ENCODE results near the gene NPS. TPM values are rescaled to one million over a fixed set of nuclear protein-coding genes. Genes with fewer than 3 reads are reported as not detected.

Gene NPS
- total RNA-seq, 1 experiment from 2014 or later: not detected

DNA sequence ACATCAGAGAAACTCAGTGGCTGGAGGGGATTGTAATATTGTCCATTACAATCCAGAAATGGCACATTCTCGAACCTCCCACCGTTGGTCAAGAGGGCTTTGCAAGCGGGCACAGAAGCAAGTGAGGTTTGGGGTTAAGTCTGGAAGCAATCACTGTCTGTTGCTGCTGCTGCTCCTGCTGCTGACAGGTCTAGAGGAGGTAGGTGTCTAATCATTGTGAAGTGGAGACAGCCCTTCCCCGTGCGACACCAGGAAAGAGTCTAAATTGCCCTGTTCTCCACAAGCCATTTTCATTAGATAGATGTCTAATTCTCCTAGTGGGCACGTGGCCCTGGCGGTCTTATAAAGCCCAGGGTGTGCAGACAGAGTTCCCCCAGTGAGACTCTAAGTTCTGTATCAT is 43.5 kb downstream of the NPS start:
- CTCF ChIA-PET: no interaction called here
- TF ChIP-seq POLR2AphosphoS5 (IDR thresholded peaks at IDR 0.05; ENCODE audit: low read depth, low read length) (no peak), SIN3A (IDR thresholded peaks at IDR 0.05; ENCODE audit: borderline replicate concordance, insufficient read depth, low read depth, low read length) (no peak)
- TF ChIP-seq, protein P1, sequence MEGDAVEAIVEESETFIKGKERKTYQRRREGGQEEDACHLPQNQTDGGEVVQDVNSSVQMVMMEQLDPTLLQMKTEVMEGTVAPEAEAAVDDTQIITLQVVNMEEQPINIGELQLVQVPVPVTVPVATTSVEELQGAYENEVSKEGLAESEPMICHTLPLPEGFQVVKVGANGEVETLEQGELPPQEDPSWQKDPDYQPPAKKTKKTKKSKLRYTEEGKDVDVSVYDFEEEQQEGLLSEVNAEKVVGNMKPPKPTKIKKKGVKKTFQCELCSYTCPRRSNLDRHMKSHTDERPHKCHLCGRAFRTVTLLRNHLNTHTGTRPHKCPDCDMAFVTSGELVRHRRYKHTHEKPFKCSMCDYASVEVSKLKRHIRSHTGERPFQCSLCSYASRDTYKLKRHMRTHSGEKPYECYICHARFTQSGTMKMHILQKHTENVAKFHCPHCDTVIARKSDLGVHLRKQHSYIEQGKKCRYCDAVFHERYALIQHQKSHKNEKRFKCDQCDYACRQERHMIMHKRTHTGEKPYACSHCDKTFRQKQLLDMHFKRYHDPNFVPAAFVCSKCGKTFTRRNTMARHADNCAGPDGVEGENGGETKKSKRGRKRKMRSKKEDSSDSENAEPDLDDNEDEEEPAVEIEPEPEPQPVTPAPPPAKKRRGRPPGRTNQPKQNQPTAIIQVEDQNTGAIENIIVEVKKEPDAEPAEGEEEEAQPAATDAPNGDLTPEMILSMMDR (IDR thresholded peaks at IDR 0.05): no peak
- Histone ChIP-seq H3K4me1 (ENCODE audit: control insufficient read depth, insufficient read depth, low read length) (no peaks in the 10 kb centered on the region), H3K4me3 (ENCODE audit: low read depth in 2 of 2, low read length in 2 of 2) (no peak overlapping the region), H3K36me3 (ENCODE audit: control insufficient read depth, insufficient read depth, low read length) (no peaks in the 10 kb centered on the region), H3K27me3 (ENCODE audit: control insufficient read depth, insufficient read depth, low read length) (peaks cover 13% of the 10 kb centered on the region), H3K27ac (ENCODE audit: low read length) (no peak overlapping the region), H3K9me3 (ENCODE audit: control insufficient read depth, insufficient read depth, low read depth, low read length) (no peaks in the 10 kb centered on the region)
- DNase-seq (ENCODE audit: low read depth, low spot score) (no peak), ATAC-seq (no peak)
- intact Hi-C loops (cut with micrococcal nuclease; ENCODE audit: unreplicated experiment): no loop called here
- in situ Hi-C loops (cut with HindIII; ENCODE audit: low pct_unique_long_range_greater_than_20kb, low sequenced_read_pairs): no loop called here
- BruUV-seq (replicated peaks): no TSS peak
- POLR2A ChIA-PET: interaction anchor here (0.5 kb wide), 1 partner anchor 676 kb away, joined by 17 read pairs; no protein-coding TSS in a partner anchor

DNA sequence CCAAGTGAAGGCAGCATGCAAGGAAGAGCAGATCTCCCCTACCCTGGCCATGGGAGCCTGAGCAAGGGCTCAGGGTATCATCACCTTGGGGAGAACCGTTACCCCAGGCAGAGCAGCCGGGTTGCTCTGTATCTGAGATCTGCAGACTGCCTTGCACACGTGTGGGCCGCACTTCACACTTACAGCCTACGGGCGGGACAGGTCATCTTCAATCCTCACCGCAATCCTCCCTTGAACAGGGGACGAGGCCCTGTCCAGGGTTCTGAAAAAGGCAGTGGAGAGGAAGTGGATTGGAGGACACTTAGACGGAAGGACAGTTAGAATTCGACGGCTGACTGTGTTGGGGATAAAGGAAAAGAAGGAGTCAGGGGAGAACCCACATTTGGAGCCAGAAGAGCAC is 51.4 kb downstream of the NPS start:
- ATAC-seq (0 out of 2 replicates have a peak, but pooled peaks have one; percentile 34), DNase-seq (ENCODE audit: low read depth, low spot score) (no peak)
- TF ChIP-seq, protein P2, sequence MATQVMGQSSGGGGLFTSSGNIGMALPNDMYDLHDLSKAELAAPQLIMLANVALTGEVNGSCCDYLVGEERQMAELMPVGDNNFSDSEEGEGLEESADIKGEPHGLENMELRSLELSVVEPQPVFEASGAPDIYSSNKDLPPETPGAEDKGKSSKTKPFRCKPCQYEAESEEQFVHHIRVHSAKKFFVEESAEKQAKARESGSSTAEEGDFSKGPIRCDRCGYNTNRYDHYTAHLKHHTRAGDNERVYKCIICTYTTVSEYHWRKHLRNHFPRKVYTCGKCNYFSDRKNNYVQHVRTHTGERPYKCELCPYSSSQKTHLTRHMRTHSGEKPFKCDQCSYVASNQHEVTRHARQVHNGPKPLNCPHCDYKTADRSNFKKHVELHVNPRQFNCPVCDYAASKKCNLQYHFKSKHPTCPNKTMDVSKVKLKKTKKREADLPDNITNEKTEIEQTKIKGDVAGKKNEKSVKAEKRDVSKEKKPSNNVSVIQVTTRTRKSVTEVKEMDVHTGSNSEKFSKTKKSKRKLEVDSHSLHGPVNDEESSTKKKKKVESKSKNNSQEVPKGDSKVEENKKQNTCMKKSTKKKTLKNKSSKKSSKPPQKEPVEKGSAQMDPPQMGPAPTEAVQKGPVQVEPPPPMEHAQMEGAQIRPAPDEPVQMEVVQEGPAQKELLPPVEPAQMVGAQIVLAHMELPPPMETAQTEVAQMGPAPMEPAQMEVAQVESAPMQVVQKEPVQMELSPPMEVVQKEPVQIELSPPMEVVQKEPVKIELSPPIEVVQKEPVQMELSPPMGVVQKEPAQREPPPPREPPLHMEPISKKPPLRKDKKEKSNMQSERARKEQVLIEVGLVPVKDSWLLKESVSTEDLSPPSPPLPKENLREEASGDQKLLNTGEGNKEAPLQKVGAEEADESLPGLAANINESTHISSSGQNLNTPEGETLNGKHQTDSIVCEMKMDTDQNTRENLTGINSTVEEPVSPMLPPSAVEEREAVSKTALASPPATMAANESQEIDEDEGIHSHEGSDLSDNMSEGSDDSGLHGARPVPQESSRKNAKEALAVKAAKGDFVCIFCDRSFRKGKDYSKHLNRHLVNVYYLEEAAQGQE (IDR thresholded peaks at IDR 0.05; ENCODE audit: insufficient read depth in 1 of 2, low read depth in 2 of 2, low read length in 1 of 2): peak; percentile 85 to 87
- TF ChIP-seq SIN3A (IDR thresholded peaks at IDR 0.05; ENCODE audit: borderline replicate concordance, insufficient read depth, low read depth, low read length): no peak
- Histone ChIP-seq H3K27me3 (ENCODE audit: control insufficient read depth, insufficient read depth, low read length) (peaks cover 10% of the 10 kb centered on the region), H3K4me3 (ENCODE audit: low read depth in 2 of 2, low read length in 2 of 2) (no peak overlapping the region), H3K4me1 (ENCODE audit: control insufficient read depth, insufficient read depth, low read length) (no peaks in the 10 kb centered on the region), H3K36me3 (ENCODE audit: control insufficient read depth, insufficient read depth, low read length) (no peaks in the 10 kb centered on the region), H3K9me3 (ENCODE audit: control insufficient read depth, insufficient read depth, low read depth, low read length) (no peaks in the 10 kb centered on the region), H3K27ac (ENCODE audit: low read length) (no peak overlapping the region)
- no TSS peak for BruUV-seq (replicated peaks)
- in situ Hi-C loops (cut with HindIII; ENCODE audit: low pct_unique_long_range_greater_than_20kb, low sequenced_read_pairs): no loop called here
- ChIA-PET CTCF (no interaction called here), POLR2A (no interaction called here)
- intact Hi-C loops (cut with micrococcal nuclease; ENCODE audit: unreplicated experiment): no loop called here

Other genes starting within 250 kb of the NPS start
- gene FOXI2, start 187.9 kb downstream of the NPS start, total RNA-seq (2021; ENCODE audit: unreplicated experiment): not detected